ENCODE measurements around the gene C16orf95.

GRCh38 chr16:87366930-87367329 is 49.7 kb upstream of the C16orf95 start:
- TF ChIP-seq CTCF (IDR thresholded peaks at IDR 0.05) (no peak), POLR2A (IDR thresholded peaks at IDR 0.05) (no peak)
